GM21825 (cell line): ENCODE results near the gene ART4.
A peak's percentile ranks its signal among the peaks of the same experiment; 100 is the strongest.

Experiments
- ATAC-seq: cut with Tn5 transposase; IDR thresholded peaks from one replicate; pipeline ENCODE4 v1.9.1; 2021; ENCODE audit warnings: mild to moderate bottlenecking, moderate library complexity; ENCODE audit not compliant: unreplicated experiment

The ART4 gene

DNA sequence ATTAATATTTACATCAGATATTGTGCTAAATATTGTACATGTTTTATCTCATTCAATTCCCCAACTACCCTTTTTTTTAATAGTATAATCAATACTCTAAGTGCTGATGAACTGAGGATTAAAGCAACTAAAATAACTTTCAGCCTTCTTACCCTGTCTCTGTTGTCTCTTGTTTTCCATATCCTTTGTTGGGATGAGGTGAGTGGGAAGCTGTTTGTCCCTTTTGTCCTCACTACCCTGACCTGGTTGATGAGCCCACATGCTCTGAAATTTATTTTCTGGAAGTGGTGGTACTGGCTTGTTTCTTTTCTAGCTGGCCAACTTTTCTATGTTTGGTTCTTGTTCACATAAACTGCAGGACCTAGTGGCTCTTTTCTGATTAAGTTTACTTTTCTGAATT, 9.6 kb upstream of the ART4 start:
- ATAC-seq: no peak

DNA sequence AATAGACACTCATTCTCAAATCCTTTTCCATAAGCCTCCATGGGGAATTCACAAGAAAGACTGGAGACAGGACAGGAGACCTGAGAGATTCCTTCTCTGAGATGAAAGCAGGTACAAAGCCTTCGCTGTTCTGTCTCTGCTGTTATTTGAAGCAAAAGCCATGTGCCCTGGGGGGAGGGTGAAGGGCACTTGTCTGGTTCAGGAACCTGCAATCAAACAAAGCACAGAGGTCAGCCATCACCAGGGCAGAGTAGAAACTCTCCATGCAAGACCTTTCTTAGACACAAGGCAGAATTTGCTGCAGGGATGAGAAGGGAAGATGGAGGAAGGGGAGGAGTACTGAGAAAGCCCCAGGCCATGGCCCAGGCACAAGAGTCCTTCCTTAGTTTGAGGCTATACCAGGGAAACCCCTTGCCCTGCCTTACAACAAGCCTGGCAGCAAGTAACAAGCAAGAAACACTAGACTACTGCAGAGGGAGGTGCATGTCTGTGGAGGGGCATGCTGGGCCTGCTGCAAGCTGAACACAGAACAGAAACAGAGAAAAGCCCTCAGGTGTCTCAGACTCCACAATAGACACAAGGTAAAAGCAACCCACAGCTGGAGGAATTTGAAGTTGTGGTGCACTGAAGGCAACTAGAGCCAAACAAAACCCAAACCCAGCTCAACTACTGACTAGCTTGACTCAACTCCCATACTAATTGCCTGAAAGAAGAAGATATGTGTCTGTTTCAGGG, 7.8 kb upstream of the ART4 start:
- peak; percentile 47 for ATAC-seq

DNA sequence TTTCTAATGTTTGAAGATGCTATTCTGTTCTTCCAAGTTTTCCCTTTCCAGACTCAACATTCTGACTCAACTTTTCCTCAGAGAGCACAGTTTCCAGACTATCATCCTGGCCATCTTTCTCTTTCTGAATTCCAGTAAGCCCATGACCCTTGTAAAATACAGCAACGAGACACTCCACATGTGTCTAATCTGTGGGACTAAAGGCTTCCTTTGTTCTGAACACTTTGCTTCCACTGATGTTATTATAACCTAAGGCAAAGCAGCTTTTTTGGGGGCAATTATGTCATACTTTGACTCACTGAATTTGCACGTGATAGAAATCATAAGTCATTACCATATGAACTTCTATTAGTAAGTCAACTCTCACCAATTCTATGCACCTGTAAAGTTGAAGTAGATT, 6.3 kb upstream of the ART4 start:
- no peak for ATAC-seq

DNA sequence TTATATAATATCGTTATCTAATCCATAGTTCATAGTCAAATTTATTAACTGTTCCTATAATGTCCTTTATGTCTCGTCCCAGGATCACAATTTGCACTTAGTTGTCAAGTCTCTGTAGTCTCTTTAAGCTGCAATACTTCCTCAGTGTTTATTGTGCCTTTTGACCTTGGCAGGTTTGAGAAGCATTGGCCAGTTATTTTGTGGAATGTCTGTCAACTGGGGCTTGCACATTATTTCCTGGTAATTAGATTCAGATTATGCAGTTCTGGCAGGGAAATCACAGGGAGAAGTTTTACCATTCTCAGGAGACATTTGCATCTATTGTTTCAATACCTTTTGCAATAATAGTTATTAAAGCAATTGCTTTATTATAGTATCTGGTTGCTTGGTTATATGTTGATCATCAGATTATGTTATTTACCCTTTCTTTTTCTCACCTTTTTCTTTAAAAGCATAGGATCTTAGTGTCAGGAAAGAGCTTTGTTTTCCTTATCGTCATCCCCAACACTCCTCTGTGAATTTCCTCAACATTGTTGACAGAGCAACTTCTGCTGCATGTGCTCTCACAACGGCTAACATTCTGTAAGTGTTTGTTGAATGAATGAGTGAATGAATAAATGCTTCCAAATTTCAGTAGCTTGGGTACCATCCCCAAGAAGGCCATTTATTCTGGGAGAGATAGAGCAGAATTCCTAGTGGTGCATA, 3.7 kb upstream of the ART4 start:
- no peak for ATAC-seq

DNA sequence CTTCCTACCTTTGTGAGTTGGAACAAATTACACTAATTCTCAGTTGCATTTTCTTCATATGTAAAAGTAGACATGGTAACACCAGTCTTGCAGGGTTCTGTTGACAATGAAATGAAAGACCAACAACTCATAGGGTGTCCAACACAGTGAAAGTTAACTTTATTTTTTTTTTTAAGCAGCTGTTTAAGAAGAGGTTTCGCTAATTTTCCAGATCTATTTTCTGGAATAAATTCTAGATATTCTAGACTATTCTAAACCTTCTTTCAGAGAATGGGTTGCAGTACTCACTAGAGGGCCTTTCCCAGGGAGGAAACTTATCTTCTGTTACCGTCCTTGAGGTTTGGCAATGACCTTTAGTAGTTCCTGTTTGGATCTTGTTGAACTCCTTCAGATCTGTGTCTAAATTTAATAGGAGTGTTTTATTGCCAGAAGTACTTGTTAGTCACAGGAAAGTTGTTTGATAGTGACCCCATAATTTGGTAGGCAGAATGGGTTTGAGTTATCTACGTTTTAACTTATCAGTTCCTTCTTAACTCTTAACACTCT, 2.8 kb upstream of the ART4 start:
- no peak for ATAC-seq

DNA sequence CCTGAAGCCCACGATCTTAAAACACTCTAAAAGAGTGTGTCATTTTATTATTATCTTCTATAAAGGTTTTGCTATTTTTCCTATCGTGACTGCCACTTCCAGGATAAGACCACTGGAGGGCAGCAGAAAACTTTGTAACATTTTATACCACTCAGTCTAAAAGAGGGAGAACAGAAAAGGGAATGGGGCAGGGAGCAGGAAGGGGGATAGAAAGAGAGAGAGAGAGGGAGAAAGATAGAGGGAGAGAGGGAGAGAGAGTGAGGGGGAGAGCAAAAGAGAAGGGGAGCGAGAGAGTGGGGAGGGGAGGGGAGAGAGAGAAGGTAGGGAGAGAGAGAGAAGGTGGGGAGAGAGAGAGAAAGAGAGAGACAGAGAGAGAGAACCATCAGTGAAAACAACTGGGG, 2.0 kb upstream of the ART4 start:
- ATAC-seq: no peak

DNA sequence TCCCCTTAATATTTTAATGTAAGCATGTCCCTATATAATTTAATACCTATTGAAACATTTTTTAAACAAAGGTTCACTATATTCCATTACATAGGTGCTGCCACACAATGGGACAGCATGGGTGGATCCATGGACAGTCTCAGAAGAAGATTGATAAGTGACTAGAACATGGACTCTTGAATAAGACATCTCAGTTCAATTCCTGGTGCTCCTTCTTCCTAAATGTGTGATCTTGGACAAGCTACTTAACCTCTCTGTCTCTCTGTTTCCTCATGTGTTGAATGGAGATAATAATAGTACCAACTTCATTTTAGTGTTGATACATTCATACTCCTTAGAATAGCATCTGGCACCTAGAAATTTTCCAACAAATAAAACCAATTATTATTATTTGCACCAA, 1.1 kb upstream of the ART4 start:
- no peak for ATAC-seq

DNA sequence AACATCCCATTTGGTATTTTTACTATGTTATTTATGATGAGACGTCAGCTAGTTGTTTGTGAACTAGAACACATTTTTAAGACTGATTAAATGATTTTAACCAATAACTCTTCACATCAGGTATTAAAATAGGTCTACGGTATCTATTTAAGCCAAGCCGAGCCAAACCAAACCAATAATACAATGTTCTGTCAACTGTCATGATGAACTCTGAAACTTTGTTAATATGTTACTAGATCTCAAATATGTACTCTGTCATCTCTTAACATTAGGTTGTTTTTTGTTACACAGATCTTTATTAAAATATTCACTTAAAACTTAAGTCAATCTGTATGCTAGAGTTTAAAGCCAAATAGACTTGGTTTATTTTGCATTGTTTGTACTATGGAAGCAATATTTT, 1.0 kb downstream of the ART4 start:
- ATAC-seq: no peak

DNA sequence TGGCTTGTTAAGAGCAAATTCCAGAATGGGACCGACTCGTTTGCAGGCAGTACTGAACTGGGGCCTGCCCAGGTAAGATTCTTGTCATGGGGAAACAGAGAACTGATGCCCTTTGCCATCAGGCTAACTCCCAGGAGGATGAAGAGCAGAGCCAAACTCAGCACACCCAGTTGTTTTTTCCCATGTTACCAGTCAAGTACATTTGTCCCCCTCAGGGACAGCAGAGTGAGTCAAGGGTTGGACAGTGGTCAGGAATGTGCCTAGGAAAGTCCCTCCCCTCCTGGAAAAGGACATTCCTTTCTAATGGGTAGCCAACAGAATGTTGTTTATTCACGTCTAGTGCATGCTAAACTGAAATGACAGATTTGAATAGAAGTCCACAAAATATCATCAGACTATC, 1.6 kb downstream of the ART4 start:
- ATAC-seq: no peak

DNA sequence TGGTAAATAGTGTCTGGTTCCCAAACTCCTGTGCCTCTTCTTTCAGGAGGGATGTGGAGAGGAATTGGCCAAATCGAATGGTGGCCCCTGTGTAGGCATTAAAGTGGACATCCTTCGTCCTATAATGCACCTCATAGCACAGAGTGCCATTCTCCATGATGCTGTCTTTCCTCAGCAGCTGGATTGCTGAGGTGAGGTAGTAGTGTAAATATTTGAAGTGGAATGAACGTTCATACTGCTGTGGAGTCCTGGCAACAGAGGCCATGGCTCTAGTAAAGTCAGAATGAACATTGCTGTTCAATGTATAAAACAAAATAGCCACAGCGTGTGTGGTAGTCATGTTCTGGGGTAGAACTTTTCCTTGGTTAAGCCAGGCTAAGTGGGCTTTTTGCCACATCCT, 2.7 kb downstream of the ART4 start:
- ATAC-seq: no peak

DNA sequence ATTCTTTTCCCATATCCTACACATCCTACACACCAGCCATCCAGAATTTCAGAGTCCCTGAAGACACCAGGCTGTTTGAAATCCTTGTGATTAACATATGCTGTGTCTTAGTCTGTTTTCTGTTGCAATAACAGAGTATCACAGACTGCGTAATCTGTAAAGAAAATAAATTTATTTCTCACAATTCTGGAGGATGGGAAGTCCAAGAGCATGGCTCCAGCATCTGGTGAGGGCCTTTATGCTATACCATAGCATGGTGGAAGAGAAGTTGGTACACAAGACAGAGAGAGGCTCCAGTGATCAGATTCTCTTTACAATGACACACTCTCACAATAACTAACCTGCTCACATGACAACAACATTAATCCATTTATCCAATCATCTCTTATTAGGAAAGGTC, 4.1 kb downstream of the ART4 start:
- no peak for ATAC-seq

DNA sequence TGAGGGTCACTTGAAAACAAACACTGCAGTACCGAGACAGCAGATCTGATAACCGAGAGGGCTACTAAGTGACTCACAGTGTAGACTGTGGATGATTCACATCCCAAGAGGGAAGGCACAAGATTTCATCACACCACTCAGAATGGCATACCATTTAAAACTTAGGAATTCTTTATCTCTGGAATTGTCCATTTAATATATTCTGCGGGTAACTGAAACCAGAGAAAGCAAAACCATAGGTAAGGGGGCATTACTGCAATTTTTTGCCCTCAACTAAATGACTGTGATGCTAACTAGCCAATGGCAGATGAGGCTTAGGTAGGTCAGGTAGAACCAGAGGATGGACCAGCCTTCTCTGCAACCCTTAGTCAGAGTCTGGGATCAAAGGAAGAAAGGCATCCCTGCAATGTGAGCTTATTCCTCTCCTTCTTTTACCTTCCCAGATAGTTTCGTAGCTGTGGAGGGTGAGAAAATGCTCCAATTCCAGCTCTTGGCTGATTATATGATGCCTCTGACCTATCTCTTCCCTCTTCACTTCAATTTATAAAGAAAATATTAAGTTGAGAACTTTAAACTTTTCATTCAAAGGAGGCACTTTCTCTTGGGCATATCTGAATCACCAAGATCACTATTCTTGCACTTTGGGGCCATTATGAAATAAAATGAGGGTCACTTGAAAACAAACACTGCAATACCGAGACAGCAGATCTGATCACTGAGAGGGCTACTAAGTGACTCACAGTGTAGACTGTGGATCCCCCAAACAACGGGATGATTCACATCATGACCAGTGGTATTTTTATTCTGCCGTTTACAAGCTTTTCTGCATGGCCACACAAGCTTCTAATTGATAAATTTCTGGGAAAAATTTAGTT, 6.8 kb downstream of the ART4 start:
- ATAC-seq: no peak

DNA sequence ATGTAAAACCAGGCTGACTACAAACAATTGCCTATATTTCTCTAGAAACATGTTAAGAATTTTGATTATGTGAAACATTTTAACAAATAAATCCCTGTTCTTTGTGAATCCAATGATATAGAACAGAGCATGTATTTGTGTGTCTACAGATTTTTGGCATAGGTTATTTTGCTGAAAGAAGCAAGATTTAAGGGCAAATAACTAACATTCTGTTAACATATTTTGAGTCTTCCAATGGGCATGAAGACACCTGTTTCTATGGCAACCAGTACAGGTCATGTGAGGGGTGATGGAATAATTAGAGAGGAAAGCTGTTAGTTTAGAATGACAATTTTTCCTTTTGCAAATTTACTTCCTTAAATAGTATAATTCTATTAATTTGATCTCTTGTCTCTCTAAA, 8.8 kb downstream of the ART4 start:
- no peak for ATAC-seq

DNA sequence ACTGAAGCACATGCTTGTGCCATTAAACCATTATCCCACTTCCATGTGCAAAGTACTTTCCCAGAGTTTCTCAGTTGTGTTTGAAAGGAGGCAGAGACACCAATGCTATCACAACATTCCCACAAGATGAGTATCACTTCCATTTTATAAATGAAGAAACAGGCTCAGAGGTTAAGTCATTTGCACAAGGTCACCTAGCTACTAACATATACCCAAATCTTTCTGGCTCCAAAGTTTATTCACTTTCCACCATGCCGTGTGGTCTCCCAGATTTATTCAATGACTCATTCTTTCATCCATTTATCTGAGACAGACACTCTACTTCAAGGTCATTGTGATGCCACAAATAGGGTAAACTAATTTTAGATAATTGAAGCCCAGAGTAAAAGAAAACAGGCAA, 9.4 kb downstream of the ART4 start:
- ATAC-seq: no peak

DNA sequence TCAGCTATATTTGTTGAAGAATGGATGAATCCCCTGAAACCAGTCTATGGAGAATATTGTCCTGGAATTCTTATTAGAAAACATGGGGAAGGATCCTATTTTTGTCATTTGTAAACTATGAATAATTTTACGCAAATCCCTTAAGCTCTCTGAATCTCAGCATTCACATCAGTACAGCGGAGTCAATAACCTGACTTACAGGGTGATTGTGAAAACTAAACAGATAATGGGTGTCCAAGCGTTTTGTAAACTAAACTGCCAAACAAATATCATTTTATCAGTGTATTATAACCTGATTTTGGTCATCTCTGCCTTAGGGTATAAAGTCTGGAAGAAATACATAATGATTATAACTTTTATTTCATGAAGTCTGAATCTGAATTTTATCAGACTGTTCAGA, 10.0 kb downstream of the ART4 start:
- no peak for ATAC-seq

DNA sequence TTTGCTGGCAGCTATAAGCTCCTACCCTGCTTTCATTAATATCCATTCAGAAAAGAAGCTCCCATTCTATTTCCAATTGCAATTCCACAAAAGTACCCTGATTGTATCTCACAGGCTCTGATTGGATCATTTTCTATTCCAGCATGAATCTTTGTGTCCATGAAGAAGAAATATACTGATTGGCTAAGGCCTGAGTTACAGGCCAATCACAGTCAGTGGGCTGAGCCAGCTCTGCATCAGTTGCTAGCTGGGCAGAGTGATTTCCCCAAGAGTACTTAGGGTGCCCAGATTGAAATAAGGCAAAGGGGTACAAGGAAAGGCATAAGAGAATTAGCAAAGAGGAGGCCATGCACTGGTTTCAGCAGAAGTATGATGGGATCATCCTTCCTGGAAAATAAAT, 14.4 kb downstream of the ART4 start:
- ATAC-seq: no peak

DNA sequence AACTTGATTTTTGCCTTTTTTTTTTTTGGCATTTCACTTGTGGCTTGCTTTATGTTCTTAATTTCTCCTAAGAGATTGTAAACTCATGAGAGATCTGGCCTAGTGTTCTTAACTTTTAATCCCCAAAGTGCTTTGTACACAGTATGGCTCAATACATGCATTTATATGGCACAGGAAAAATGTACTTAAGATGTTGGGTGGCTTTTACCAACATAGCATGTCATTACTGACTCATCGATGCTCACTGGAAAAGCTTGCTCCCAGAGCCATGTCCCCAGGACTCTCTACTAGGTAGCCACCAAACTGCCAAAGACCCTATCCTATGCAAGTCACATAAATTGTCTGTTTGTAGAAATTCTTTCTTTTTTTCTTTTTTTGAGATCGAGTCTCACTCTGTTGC, 16.3 kb downstream of the ART4 start:
- ATAC-seq: no peak

DNA sequence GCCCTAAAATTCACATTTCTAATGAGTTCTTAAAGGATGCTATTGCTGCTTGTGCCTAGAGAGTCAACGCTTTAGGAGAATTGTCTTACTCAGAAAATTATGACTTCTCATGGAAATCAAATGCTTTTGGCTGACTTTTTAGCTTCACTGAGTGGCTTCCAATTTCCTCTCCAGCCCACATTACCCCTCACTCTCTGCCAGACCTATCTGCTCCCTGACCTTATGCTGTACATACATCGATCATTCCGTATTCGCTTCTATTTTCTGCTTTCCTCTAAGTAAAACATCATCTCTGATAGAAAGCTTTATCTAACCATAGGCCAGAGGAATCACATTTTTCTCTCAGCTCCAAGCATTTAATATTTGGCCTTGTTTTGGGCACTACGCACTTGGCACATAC, 16.8 kb downstream of the ART4 start:
- ATAC-seq: no peak

DNA sequence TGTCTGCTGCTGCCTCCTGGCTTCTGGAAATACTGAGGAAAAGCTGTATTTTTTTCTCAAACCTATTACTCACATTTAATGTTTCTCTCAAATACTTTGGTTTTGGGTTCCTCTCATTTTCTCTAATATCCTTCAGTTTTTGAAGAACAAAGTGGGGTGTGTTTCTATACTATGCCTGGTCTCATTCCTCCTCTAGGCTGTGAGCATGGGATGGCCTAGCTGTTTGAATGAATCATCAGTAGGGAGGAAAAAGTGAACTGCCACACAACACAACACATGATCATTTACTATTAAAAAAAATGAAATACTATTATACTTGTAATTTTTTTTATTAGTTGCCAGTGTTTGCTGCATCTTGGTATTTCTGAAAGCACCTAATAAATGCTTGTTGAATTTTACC, 18.1 kb downstream of the ART4 start:
- no peak for ATAC-seq

DNA sequence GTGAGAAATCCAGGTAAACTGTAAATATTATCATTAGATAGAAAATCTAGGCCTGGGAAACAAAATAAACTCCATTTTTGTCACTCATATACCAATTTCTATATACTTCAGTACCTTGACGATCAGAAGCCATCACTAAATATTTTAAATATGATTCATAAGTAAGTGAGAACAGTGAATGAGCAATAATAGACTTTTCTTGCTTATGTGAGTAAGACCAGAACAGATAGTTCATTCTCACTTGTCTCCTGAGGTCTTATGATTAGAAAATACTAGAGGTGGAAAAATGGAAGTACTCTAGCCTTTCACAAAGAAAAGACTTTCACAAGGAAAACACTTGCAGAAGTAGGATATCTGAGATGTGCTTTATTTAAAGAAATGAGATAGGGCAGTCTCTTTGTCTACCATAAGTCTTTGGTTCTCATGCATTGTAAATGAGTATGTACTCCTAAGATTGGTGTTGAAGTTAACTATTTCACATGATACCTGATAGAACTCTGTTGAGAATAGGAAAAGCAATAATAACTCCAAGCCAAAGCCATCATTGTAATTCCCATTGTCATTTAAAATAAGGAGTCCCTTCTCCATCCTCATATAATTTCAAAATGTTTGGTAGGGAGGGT, 19.2 kb downstream of the ART4 start:
- ATAC-seq: no peak

DNA sequence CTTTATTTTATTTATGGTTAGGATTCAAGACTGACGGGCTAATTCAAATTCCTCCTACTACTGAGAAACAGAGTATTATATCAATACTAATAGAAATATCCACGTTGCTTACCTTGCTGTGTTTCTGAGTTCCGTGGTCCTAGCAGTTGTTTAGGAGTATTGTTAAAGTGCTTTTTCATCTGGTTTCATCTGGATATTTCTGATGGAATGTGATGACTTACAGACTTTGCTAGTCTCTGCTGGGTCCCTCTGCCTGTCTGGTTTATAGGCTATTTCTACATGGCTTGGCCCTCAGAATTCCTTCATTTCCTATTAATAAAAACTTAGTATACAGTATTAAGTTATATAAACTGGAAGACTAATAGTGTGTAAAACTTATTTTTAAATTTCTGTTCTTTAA, 29.3 kb downstream of the ART4 start, which contains the start of gene SMCO3:
TSS of gene SMCO3 (minus strand) at position 169 of the 400 bp plus-strand sequence. CDS start 7,502 bp downstream, outside the sequence.
- ATAC-seq: no peak
